Muscle of leg (tissue), 11 donors: ENCODE data around the gene GPRC5C. TPM values are rescaled to one million over a fixed set of nuclear protein-coding genes. Genes with fewer than 3 reads are reported as not detected.

Experiments used
- DNase-seq: peaks from one replicate; pipeline ENCODE4 v3.0.0; 2013
- H3K27ac ChIP-seq: one replicate; pipeline ENCODE4 v1.5.1; 2013; ENCODE audit warnings: mild to moderate bottlenecking, low read length, control low read depth
- H3K27me3 ChIP-seq: one replicate; pipeline ENCODE4 v1.6.1; 2013; ENCODE audit warnings: low read length; ENCODE audit not compliant: control insufficient read depth, insufficient read depth
- H3K36me3 ChIP-seq: one replicate; pipeline ENCODE4 v1.6.1; 2013; ENCODE audit warnings: low read length; ENCODE audit not compliant: control insufficient read depth, insufficient read depth
- H3K4me1 ChIP-seq: one replicate; pipeline ENCODE4 v1.6.1; 2013; ENCODE audit warnings: low read length; ENCODE audit not compliant: control insufficient read depth, insufficient read depth
- H3K4me3 ChIP-seq: one replicate; pipeline ENCODE4 v1.5.1; 2013; ENCODE audit warnings: low read length, control low read depth
- H3K9me3 ChIP-seq: replicated peaks from 2 replicates; pipeline ENCODE4 v1.6.1; 2013; ENCODE audit warnings: low read depth, low read length; ENCODE audit not compliant: control insufficient read depth
- WGBS: methylation state at CpG from one replicate; pipeline ENCODE4 v1.1.5; 2013; ENCODE audit warnings: missing lambda C conversion rate; ENCODE audit not compliant: insufficient coverage; 5-methylcytosine and 5-hydroxymethylcytosine counted together
- polyA plus RNA-seq, 8 donors: library from polyadenylated mRNA; unstranded; fragments of 120-200 nt; gene quantifications; one replicate each; pipeline versions ENCODE4 v1.2.1 to v1.2.3, GENCODE V29; 2013; ENCODE audit warnings: inconsistent platforms in 1 of 8, low replicate concordance in 1 of 8; ENCODE audit not compliant: insufficient read length in 8 of 8, insufficient read depth in 1 of 8
- total RNA-seq: library from RNA; stranded (reverse); fragments of 120-200 nt; gene quantifications from one replicate; pipeline ENCODE4 v1.2.4, GENCODE V29; 2013

The GPRC5C gene
- total and polyA plus RNA-seq, 9 donors: 16.2 to 56.0 (median 34.4) TPM

DNA sequence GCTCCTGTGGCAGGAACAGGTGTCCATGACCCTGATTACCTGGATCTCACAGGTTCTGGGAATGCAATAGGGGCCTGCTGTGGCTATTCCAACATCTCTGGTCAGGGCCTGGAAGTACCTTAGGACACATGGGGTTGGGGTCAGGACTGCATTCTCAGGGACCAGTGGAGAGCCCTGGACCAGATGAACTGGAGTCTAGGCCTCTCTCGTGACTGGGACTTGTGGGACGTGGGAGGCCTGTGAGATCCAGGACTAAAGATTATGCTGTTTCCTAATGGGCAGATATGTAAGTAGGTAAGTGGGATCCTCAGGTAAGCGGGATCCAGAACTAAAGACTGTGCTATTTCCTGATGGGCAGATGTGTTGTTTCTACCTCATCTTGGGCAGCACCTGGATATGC is 18.3 kb downstream of the GPRC5C start:
- Histone ChIP-seq H3K4me3 (no peak overlapping the region), H3K4me1 (peaks cover 67% of the 10 kb centered on the region), H3K36me3 (peaks cover 10% of the 10 kb centered on the region), H3K9me3 (no peaks in the 10 kb centered on the region), H3K27ac (no peak overlapping the region), H3K27me3 (no peaks in the 10 kb centered on the region)
- 100% methylated on average over 3 of the region's 3 CpGs for WGBS
- DNase-seq: no peak

DNA sequence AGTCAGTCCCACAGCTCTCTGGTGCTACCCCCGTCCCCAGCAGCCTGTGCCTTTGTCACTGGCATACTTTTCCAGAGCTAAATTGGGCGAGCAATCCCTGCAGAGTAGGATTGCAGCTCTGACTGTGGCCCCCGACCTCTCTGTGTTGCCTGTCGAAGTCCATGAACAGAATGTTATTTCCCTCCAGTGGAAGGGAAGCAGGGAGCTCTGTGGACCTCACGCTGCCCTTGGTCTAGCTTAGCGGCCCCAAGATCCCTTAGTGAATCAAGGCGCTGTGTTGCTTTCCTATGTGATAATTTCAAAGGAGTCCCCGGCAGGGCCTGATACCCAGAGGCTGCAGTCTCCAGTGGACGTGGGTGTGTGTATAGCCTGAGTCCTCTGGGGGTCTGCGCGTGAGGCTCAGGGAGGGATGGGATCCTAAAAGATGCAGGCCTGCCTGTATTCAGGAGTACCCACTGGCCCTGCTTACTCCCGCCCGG is 19.1 kb downstream of the GPRC5C start:
- WGBS: 85% methylated on average over 12 of the region's 13 CpGs
- Histone ChIP-seq H3K4me3 (no peak overlapping the region), H3K27me3 (no peaks in the 10 kb centered on the region), H3K27ac (no peak overlapping the region), H3K9me3 (no peaks in the 10 kb centered on the region), H3K4me1 (peaks cover 67% of the 10 kb centered on the region), H3K36me3 (peaks cover 10% of the 10 kb centered on the region)
- DNase-seq: no peak

- no peak for DNase-seq
- Histone ChIP-seq H3K4me1 (peaks cover 64% of the 10 kb centered on the region), H3K36me3 (peaks cover 10% of the 10 kb centered on the region), H3K27me3 (no peaks in the 10 kb centered on the region), H3K9me3 (no peaks in the 10 kb centered on the region), H3K27ac (no peak overlapping the region), H3K4me3 (no peak overlapping the region)
- 77% methylated on average over 3 of the region's 6 CpGs for whole genome bisulfite sequencing
Measured at GRCh38 chr17:74451557-74451956, 19.7 kb downstream of the GPRC5C start.

DNA sequence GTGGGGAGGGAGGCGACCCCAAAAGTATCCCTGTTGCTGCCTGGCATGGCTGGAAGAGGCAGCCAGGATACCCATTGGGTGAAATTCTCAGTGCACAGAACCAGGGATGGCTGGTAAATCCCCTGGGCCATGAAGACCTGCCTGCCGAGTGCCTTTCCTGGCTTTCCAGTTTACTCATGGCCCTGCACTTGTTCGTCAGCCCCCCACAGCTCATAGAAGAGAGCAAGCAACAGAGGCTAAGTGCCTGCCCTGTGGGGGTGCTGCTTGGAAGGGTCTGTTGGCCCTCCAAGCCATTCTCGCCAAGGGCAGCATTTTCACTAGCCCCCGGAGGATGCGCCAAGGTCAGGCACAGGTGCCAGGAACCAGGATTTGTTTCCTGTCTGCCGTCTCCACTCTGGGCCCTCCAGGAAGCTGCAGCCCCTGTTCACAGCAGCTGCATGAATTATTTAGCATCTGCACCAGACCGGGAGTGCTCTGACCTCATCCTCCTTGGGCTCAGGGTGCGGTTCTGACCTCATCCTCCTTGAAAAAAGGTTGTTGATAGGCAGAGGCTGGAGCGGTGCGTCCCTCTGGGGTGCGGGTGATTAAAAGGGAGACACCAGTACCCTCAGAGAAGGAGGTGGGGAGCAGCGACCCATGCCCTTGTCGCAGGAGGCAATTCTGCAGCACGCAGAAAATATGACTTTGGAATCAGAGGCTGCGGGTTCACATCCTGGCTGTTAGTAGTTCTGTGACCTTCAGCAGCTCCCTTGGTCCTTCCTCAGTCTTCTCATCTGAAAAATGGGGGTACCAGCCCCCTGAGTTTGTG is 20.3 kb downstream of the GPRC5C start:
- Histone ChIP-seq H3K27ac (peak overlapping the region; percentile 63), H3K27me3 (no peaks in the 10 kb centered on the region), H3K4me3 (no peak overlapping the region), H3K9me3 (no peaks in the 10 kb centered on the region), H3K4me1 (peaks cover 62% of the 10 kb centered on the region), H3K36me3 (peaks cover 5% of the 10 kb centered on the region)
- DNase-seq: peak; percentile 75
- 21% methylated on average over 12 of the region's 16 CpGs for WGBS

GRCh38 chr17:74452841-74453661 is 21.2 kb downstream of the GPRC5C start:
- Histone ChIP-seq H3K36me3 (no peaks in the 10 kb centered on the region), H3K27ac (peak overlapping the region; percentile 63), H3K4me1 (peaks cover 61% of the 10 kb centered on the region), H3K27me3 (peaks cover 3% of the 10 kb centered on the region), H3K9me3 (no peaks in the 10 kb centered on the region), H3K4me3 (peak overlapping the region; percentile 36)
- WGBS: 47% methylated on average over 13 of the region's 22 CpGs
- DNase-seq: no peak

- Histone ChIP-seq H3K27me3 (peaks cover 6% of the 10 kb centered on the region), H3K9me3 (no peaks in the 10 kb centered on the region), H3K27ac (peak overlapping the region; percentile 42), H3K36me3 (no peaks in the 10 kb centered on the region), H3K4me1 (peaks cover 61% of the 10 kb centered on the region), H3K4me3 (peak overlapping the region; percentile 36)
- DNase-seq: no peak
- 13% methylated on average over 6 of the region's 43 CpGs for WGBS
Measured at GRCh38 chr17:74453665-74454196, 21.8 kb downstream of the GPRC5C start.

DNA sequence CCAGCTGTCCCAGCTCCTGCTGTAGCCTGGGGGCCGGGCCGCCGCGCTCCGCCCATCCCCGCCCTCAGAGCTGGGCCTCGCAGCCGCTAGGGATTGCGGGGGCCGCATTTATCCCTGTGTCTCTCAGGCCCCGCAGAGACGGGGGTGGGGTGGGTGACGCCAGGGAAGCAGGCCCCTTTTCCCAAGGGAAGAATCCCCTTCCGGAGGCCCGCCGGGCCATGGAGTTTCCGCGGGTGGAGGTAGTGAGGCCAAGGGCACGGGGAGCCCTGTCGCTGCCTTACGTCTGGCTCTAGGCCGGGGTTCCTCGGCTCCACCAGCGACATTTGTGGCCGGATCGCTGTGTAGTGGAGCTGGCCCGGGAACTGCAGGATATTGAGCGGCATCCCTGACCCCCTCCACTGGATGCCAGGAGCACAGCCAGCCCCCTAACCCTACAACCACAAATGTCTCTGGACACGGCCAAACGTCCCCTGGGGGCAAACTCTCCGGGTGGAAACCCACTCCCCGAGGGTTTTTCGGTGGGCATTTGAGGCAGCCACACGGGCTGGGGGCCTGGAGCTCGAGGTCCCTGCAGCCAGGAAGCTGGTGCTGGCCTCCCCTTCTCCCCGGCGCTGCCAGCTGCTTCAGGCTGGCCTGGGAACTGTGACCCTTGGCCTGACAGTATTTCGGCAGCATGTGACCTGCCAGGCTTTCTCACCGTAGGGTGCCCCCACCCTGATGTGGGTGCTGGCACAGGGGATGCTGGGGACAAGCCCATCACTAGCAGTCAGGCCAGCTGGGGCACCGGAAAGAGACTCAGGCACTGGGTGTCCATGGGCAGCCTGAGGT is 22.5 kb downstream of the GPRC5C start:
- DNase-seq: peak; percentile 95
- Histone ChIP-seq H3K9me3 (no peaks in the 10 kb centered on the region), H3K4me1 (peaks cover 58% of the 10 kb centered on the region), H3K4me3 (peak overlapping the region; percentile 49), H3K27me3 (peaks cover 6% of the 10 kb centered on the region), H3K27ac (peak overlapping the region; percentile 95), H3K36me3 (no peaks in the 10 kb centered on the region)
- 3% methylated on average over 33 of the region's 40 CpGs for WGBS

- Histone ChIP-seq H3K27me3 (peaks cover 10% of the 10 kb centered on the region), H3K9me3 (no peaks in the 10 kb centered on the region), H3K36me3 (no peaks in the 10 kb centered on the region), H3K27ac (peak overlapping the region; percentile 95), H3K4me3 (no peak overlapping the region), H3K4me1 (peaks cover 57% of the 10 kb centered on the region)
- 20% methylated on average over 2 of the region's 15 CpGs for WGBS
- DNase-seq: peak; percentile 47
Measured at GRCh38 chr17:74455025-74455545, 23.2 kb downstream of the GPRC5C start.

DNA sequence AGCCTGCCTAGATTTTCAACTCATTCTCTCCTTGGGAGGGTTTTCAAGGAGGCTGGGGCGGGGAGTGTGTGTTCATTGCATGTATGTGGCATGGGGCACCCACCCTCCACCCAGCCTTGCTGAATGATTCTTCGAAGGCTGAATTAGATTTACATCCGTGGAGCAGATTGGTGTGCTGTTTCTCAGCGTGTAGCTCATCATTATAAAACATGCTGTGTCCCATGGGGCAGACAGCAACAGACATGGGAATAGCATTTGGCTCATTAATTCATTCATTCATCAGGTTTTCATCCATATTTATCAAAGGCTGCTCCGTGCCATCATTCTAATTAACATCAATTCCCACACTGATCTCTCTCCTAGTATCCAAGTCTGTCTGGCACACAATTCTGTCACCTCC is 23.9 kb downstream of the GPRC5C start:
- Histone ChIP-seq H3K36me3 (no peaks in the 10 kb centered on the region), H3K27me3 (peaks cover 10% of the 10 kb centered on the region), H3K9me3 (no peaks in the 10 kb centered on the region), H3K4me1 (peaks cover 51% of the 10 kb centered on the region), H3K4me3 (no peak overlapping the region), H3K27ac (no peak overlapping the region)
- DNase-seq: no peak
- WGBS: 88% methylated on average over 2 of the region's 5 CpGs
